Stomach (tissue), 4 donors: ENCODE measurements around the gene F10.

Source experiments
- EP300 ChIP-seq: sonication (generic); formaldehyde crosslinking; IDR thresholded peaks from one replicate; pipeline ENCODE4 v1.6.1; 2017; ENCODE audit warnings: antibody characterized with exemption
- POLR2A ChIP-seq, 4 donors: fragments of 450-650 bp; IDR thresholded peaks; one replicate each; pipeline ENCODE4 v1.6.1; 2016; ENCODE audit warnings: antibody characterized with exemption in 4 of 4, control low read depth in 2 of 4, mild to moderate bottlenecking in 1 of 4, moderate library complexity in 1 of 4
- POLR2AphosphoS5 ChIP-seq, 3 donors: sonication (generic); formaldehyde crosslinking; IDR thresholded peaks; one replicate each; pipeline ENCODE4 v1.6.1; 2016; ENCODE audit warnings: antibody characterized with exemption in 3 of 3
- TF ChIP-seq, protein P1 (sequence below), 7 experiments: fragments of 450-650 bp in 4 of 7; fragments of 200-600 bp in 3 of 7; sonication (generic) in 3 of 7; IDR thresholded peaks; one replicate each; pipeline ENCODE4 v1.5.1; 2016 to 2019; ENCODE audit warnings: antibody characterized with exemption in 7 of 7, control low read depth in 2 of 7, mild to moderate bottlenecking in 1 of 7

DNA sequence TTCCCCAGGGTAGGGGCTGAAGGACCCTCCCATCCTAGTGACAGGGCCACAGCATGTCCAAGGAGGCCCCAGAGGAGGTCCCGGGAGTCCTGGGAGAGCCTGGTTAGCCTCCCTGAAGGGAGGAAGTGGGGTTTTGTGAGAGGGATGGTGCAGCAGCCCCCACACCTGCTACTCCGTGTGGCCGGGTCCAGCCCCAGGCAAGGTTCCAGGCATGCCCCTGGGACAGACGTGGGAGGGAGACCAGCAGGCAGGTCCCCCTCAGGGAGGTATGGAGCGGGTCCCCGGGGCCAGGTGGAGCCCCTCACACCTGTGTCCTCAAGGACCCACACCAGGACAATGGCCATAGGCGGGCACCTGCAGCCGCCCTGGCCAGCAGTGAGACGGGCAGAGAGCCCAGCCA, 19.0 kb upstream of the F10 start:
- TF ChIP-seq, protein P1, sequence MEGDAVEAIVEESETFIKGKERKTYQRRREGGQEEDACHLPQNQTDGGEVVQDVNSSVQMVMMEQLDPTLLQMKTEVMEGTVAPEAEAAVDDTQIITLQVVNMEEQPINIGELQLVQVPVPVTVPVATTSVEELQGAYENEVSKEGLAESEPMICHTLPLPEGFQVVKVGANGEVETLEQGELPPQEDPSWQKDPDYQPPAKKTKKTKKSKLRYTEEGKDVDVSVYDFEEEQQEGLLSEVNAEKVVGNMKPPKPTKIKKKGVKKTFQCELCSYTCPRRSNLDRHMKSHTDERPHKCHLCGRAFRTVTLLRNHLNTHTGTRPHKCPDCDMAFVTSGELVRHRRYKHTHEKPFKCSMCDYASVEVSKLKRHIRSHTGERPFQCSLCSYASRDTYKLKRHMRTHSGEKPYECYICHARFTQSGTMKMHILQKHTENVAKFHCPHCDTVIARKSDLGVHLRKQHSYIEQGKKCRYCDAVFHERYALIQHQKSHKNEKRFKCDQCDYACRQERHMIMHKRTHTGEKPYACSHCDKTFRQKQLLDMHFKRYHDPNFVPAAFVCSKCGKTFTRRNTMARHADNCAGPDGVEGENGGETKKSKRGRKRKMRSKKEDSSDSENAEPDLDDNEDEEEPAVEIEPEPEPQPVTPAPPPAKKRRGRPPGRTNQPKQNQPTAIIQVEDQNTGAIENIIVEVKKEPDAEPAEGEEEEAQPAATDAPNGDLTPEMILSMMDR (IDR thresholded peaks at IDR 0.05), result no peak
- TF ChIP-seq POLR2A (IDR thresholded peaks at IDR 0.05) (no peak), EP300 (no peak), POLR2AphosphoS5 (IDR thresholded peaks at IDR 0.05) (no peak)
